ENCODE data around the gene FGF12.
"Not testable (repeated sequence)": the region's sequence is repeated elsewhere in the genome, so short reads cannot be mapped to it uniquely, and the experiment has no call there.

The FGF12 gene

GRCh38 chr3:192578729-192579128, 148.6 kb downstream of the FGF12 start:
- Histone ChIP-seq H3K4me1 (ENCODE audit: insufficient read depth, poor library complexity, severe bottlenecking) (no peaks in the 10 kb centered on the region), H3K4me3 (ENCODE audit: severe bottlenecking) (no peak overlapping the region), H3K9me3 (ENCODE audit: severe bottlenecking) (no peaks in the 10 kb centered on the region), H3K27ac (ENCODE audit: poor library complexity, severe bottlenecking) (no peak overlapping the region), H3K27me3 (ENCODE audit: insufficient read depth, poor library complexity, severe bottlenecking) (no peaks in the 10 kb centered on the region), H3K36me3 (ENCODE audit: low read depth) (no peaks in the 10 kb centered on the region)
- no peak for TF ChIP-seq CTCF (IDR thresholded peaks at IDR 0.05; ENCODE audit: poor library complexity, severe bottlenecking)
- DNase-seq (ENCODE audit: low spot score) (no peak), ATAC-seq (ENCODE audit: low read depth) (no peak)

- Histone ChIP-seq H3K9me3 (ENCODE audit: severe bottlenecking) (no peaks in the 10 kb centered on the region), H3K4me3 (ENCODE audit: severe bottlenecking) (no peak overlapping the region), H3K27me3 (ENCODE audit: insufficient read depth, poor library complexity, severe bottlenecking) (no peaks in the 10 kb centered on the region), H3K36me3 (ENCODE audit: low read depth) (no peaks in the 10 kb centered on the region), H3K4me1 (ENCODE audit: insufficient read depth, poor library complexity, severe bottlenecking) (no peaks in the 10 kb centered on the region), H3K27ac (ENCODE audit: poor library complexity, severe bottlenecking) (no peak overlapping the region)
- DNase-seq (ENCODE audit: low spot score) (no peak), ATAC-seq (ENCODE audit: low read depth) (no peak)
- no peak for TF ChIP-seq CTCF (IDR thresholded peaks at IDR 0.05; ENCODE audit: poor library complexity, severe bottlenecking)
These were observed 149.5 kb downstream of the FGF12 start for GRCh38 chr3:192577811-192578210.

GRCh38 chr3:192577271-192577670, 150.1 kb downstream of the FGF12 start:
- DNase-seq (ENCODE audit: low spot score) (no peak), ATAC-seq (ENCODE audit: low read depth) (no peak)
- Histone ChIP-seq H3K36me3 (ENCODE audit: low read depth) (no peaks in the 10 kb centered on the region), H3K4me3 (ENCODE audit: severe bottlenecking) (no peak overlapping the region), H3K27ac (ENCODE audit: poor library complexity, severe bottlenecking) (no peak overlapping the region), H3K27me3 (ENCODE audit: insufficient read depth, poor library complexity, severe bottlenecking) (no peaks in the 10 kb centered on the region), H3K4me1 (ENCODE audit: insufficient read depth, poor library complexity, severe bottlenecking) (no peaks in the 10 kb centered on the region), H3K9me3 (ENCODE audit: severe bottlenecking) (no peaks in the 10 kb centered on the region)
- no peak for TF ChIP-seq CTCF (IDR thresholded peaks at IDR 0.05; ENCODE audit: poor library complexity, severe bottlenecking)

GRCh38 chr3:192576704-192577103, 150.6 kb downstream of the FGF12 start:
- not testable (repeated sequence) for DNase-seq (ENCODE audit: low spot score); ATAC-seq (ENCODE audit: low read depth)

GRCh38 chr3:192575879-192576506, 151.3 kb downstream of the FGF12 start:
- Histone ChIP-seq H3K36me3 (ENCODE audit: low read depth) (no peaks in the 10 kb centered on the region), H3K4me1 (ENCODE audit: insufficient read depth, poor library complexity, severe bottlenecking) (peaks cover 2% of the 10 kb centered on the region), H3K27me3 (ENCODE audit: insufficient read depth, poor library complexity, severe bottlenecking) (peaks cover 9% of the 10 kb centered on the region), H3K9me3 (ENCODE audit: severe bottlenecking) (no peaks in the 10 kb centered on the region), H3K27ac (ENCODE audit: poor library complexity, severe bottlenecking) (no peak overlapping the region), H3K4me3 (ENCODE audit: severe bottlenecking) (no peak overlapping the region)
- ATAC-seq (ENCODE audit: low read depth) (no peak), DNase-seq (ENCODE audit: low spot score) (no peak)
- TF ChIP-seq CTCF (IDR thresholded peaks at IDR 0.05; ENCODE audit: poor library complexity, severe bottlenecking): no peak

More at GRCh38 chr3:192576704-192577103, 150.6 kb downstream of the FGF12 start:
- not testable (repeated sequence) for H3K4me3 ChIP-seq (ENCODE audit: severe bottlenecking); H3K9me3 ChIP-seq (ENCODE audit: severe bottlenecking); H3K36me3 ChIP-seq (ENCODE audit: low read depth); H3K4me1 ChIP-seq (ENCODE audit: insufficient read depth, poor library complexity, severe bottlenecking); H3K27me3 ChIP-seq (ENCODE audit: insufficient read depth, poor library complexity, severe bottlenecking); H3K27ac ChIP-seq (ENCODE audit: poor library complexity, severe bottlenecking)
